PC-3 (cell line): ENCODE data around the gene ATN1.

ENCODE experiments used
- CTCF ChIP-seq: fragments of 300-600 bp; sonication (generic); conservative IDR thresholded peaks from 2 replicates; pipeline ENCODE4 v1.5.1; 2017; ENCODE audit warnings: antibody characterized with exemption, low read depth, mild to moderate bottlenecking, low read length
- EZH2 ChIP-seq: fragments of 300-600 bp; sonication (generic); IDR thresholded peaks from one replicate; pipeline ENCODE4 v1.6.1; 2017; ENCODE audit warnings: antibody characterized with exemption, mild to moderate bottlenecking, low read length; ENCODE audit not compliant: unreplicated experiment
- EZH2phosphoT487 ChIP-seq: fragments of 300-600 bp; sonication (generic); IDR thresholded peaks from 2 replicates; pipeline ENCODE4 v1.6.1; 2018; ENCODE audit warnings: mild to moderate bottlenecking, antibody characterized with exemption, low read length, borderline replicate concordance

- TF ChIP-seq CTCF (no peak), EZH2 (no peak), EZH2phosphoT487 (no peak)
Measured at GRCh38 chr12:6945613-6946012, 17.9 kb downstream of the ATN1 start.
